GM23338 (cell line): ENCODE data around the gene HDAC10. TPM values are rescaled to one million over a fixed set of nuclear protein-coding genes. Genes with fewer than 3 reads are reported as not detected.

ENCODE experiments used
- ATAC-seq: fragments of 200-7000 bp; cut with Tn5 transposase; 3 replicates; pipeline ENCODE4 v1.9.1; 2020
- DNase-seq: peaks from one replicate; pipeline ENCODE4 v3.0.0-alpha.2; 2015; ENCODE audit warnings: low spot score
- H2AFZ ChIP-seq: fragments of 200-600 bp; sonication (generic); 2 replicates; pipeline ENCODE4 v1.8.0; 2016; ENCODE audit warnings: antibody characterized with exemption, mild to moderate bottlenecking, moderate library complexity
- H3F3A ChIP-seq: fragments of 200-600 bp; sonication (generic); replicated peaks from 2 replicates; pipeline ENCODE4 v1.8.0; 2017; ENCODE audit warnings: antibody characterized with exemption, mixed run types, low read depth
- H3K27ac ChIP-seq: fragments of 200-600 bp; sonication (generic); 2 replicates; pipeline ENCODE4 v1.6.1; 2016; ENCODE audit warnings: low read depth
- H3K27me3 ChIP-seq: fragments of 200-600 bp; sonication (generic); 2 replicates; pipeline ENCODE4 v1.8.0; 2016; ENCODE audit warnings: mild to moderate bottlenecking, mixed run types, moderate library complexity; ENCODE audit not compliant: insufficient read depth
- H3K36me3 ChIP-seq: fragments of 200-600 bp; sonication (generic); 2 replicates; pipeline ENCODE4 v1.8.0; 2016; ENCODE audit warnings: mild to moderate bottlenecking; ENCODE audit not compliant: insufficient read depth
- H3K4me1 ChIP-seq: fragments of 200-600 bp; sonication (generic); 2 replicates; pipeline ENCODE4 v1.8.0; 2016; ENCODE audit warnings: mild to moderate bottlenecking, moderate library complexity; ENCODE audit not compliant: insufficient read depth
- H3K4me2 ChIP-seq: fragments of 200-600 bp; sonication (generic); 2 replicates; pipeline ENCODE4 v1.7.1; 2017; ENCODE audit warnings: mixed run types
- H3K4me3 ChIP-seq: fragments of 200-600 bp; sonication (generic); 2 replicates; pipeline ENCODE4 v1.6.1; 2016; ENCODE audit warnings: mixed run types
- H3K79me2 ChIP-seq: fragments of 200-600 bp; sonication (generic); replicated peaks from 2 replicates; pipeline ENCODE4 v1.8.0; 2017; ENCODE audit warnings: mild to moderate bottlenecking; ENCODE audit not compliant: insufficient read depth
- H3K9me2 ChIP-seq: fragments of 200-600 bp; sonication (generic); 2 replicates; pipeline ENCODE4 v1.8.0; 2017; ENCODE audit not compliant: insufficient read depth
- H4K20me1 ChIP-seq: fragments of 200-600 bp; sonication (generic); replicated peaks from 2 replicates; pipeline ENCODE4 v1.8.0; 2017; ENCODE audit warnings: mild to moderate bottlenecking; ENCODE audit not compliant: insufficient read depth
- H3K27ac Mint-ChIP-seq: 2 replicates; pipeline ENCODE4 v1.8.0; 2020; ENCODE audit warnings: inconsistent platforms, mild to moderate bottlenecking, moderate library complexity, mixed read lengths
- H3K27me3 Mint-ChIP-seq: 3 replicates; pipeline ENCODE4 v1.8.0; 2022; ENCODE audit warnings: low read depth, mild to moderate bottlenecking, moderate library complexity, mixed read lengths, inconsistent platforms; ENCODE audit not compliant: insufficient read depth, poor library complexity
- H3K36me3 Mint-ChIP-seq: 3 replicates; pipeline ENCODE4 v1.8.0; 2021; ENCODE audit warnings: low read depth, mild to moderate bottlenecking, inconsistent platforms, moderate library complexity, mixed read lengths
- H3K4me1 Mint-ChIP-seq: 3 replicates; pipeline ENCODE4 v1.8.0; 2020; ENCODE audit warnings: mild to moderate bottlenecking, inconsistent platforms, mixed read lengths
- H3K4me3 Mint-ChIP-seq: 3 replicates; pipeline ENCODE4 v1.8.0; 2021; ENCODE audit warnings: moderate library complexity, mild to moderate bottlenecking, inconsistent platforms, mixed read lengths
- H3K9me3 Mint-ChIP-seq: 3 replicates; pipeline ENCODE4 v1.8.0; 2020; ENCODE audit warnings: moderate library complexity, mild to moderate bottlenecking, inconsistent platforms, mixed read lengths
- CREB1 ChIP-seq: fragments of 250-450 bp; sonication (Bioruptor Pico); IDR thresholded peaks from 2 replicates; pipeline ENCODE4 v1.5.0; 2020; ENCODE audit warnings: low read depth, mild to moderate bottlenecking, moderate library complexity
- EZH2phosphoT487 ChIP-seq: fragments of 200-600 bp; sonication (generic); IDR thresholded peaks from one replicate; pipeline ENCODE4 v1.8.1; 2018; ENCODE audit warnings: antibody characterized with exemption; ENCODE audit not compliant: unreplicated experiment
- JUNB ChIP-seq: IDR thresholded peaks from one replicate; pipeline ENCODE4 v1.6.1; 2016; ENCODE audit warnings: antibody characterized with exemption; ENCODE audit not compliant: unreplicated experiment
- NANOG ChIP-seq: IDR thresholded peaks from 2 replicates; pipeline ENCODE4 v1.6.1; 2016; ENCODE audit warnings: antibody characterized with exemption, borderline replicate concordance
- STAT1 ChIP-seq: IDR thresholded peaks from one replicate; pipeline ENCODE4 v1.6.1; 2016; ENCODE audit warnings: antibody characterized with exemption; ENCODE audit not compliant: unreplicated experiment
- ZNF114 ChIP-seq: fragments of 250-450 bp; sonication (Bioruptor Pico); IDR thresholded peaks from 2 replicates; pipeline ENCODE4 v1.5.0; 2020; ENCODE audit warnings: mild to moderate bottlenecking, moderate library complexity
- ZNF331 ChIP-seq: fragments of 250-450 bp; sonication (Bioruptor Pico); IDR thresholded peaks from 2 replicates; pipeline ENCODE4 v1.5.0; 2020; ENCODE audit warnings: low read depth, mild to moderate bottlenecking, moderate library complexity
- polyA plus RNA-seq: library from polyadenylated mRNA; unstranded; fragments of >200 nt; fragmentation: Nextera tagmentation; extraction: Ambion mirVana; gene quantifications from 2 replicates; pipeline ENCODE4 v1.2.1, GENCODE V29; 2016
- total RNA-seq: library from RNA; depleted of rRNA; stranded (reverse); fragments of >200 nt; shearing (Covaris generic); gene quantifications from 2 replicates; pipeline ENCODE4 v1.2.3, GENCODE V29; 2014
- TF ChIP-seq, protein P1 (sequence below): fragments of 250-450 bp; sonication (Bioruptor Pico); IDR thresholded peaks from 2 replicates; pipeline ENCODE4 v1.5.0; 2020; ENCODE audit warnings: mild to moderate bottlenecking, moderate library complexity

HDAC10 gene
- total and polyA plus RNA-seq, 2 experiments from 2014 or later = 4.1 to 41.9 TPM

DNA sequence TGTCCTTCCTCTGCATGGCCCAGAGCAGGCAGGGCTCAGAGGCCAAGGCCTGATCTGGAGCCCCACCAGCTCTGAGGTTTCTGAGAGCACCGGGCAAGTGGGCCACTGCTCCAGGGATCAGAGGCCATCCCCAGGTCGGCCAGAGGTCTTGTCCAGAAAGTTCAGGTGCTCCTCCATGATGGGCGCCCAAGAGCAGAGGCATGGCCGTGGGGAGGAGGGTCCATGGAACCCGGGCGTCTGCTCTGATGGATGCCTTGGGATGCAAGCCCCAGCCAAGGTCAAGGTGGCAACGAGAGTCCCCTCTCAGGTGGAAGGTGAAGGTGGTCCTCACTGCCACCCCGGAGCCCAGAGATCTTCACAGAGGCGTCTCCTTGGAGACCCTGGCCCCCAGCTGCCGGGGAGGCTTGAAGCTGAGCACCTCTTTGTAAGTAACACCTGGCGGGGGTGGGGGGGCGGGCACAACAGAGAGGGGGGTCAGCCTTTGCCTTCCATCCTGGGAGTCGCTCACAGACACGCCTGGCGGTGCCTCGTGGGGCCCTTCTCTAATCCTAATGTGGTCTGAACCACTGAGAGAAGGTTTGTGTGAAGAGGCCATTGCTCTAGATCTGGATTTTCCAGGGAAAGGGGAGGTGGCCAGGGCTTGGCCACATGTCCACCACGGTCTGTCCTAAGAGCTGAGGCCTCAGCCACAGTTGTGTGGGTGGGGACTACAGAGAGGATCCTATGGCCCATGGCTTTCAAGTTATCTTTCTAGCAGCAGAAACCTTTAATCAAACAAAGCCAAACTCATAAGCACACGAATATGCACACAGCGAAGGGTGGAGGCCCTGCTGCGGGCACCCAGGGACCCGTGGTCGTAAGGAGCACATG, 2.2 kb upstream of the HDAC10 start:
- H3K4me1 Mint-ChIP-seq = peaks cover 3% of the 10 kb centered on the region; the same call in 2 of the 3 replicates
- no peaks in the 10 kb centered on the region for H3K36me3 Mint-ChIP-seq
- ATAC-seq (no peak), DNase-seq (no peak)
- no peaks in the 10 kb centered on the region for H3K9me3 Mint-ChIP-seq
- Histone ChIP-seq H4K20me1 (peaks cover 3% of the 10 kb centered on the region; the same call in 1 of the 2 replicates), H2AFZ (no peak overlapping the region), H3K36me3 (no peaks in the 10 kb centered on the region), H3K27me3 (no peaks in the 10 kb centered on the region), H3F3A (peaks cover 4% of the 10 kb centered on the region; the same call in 1 of the 2 replicates), H3K9me2 (no peaks in the 10 kb centered on the region), H3K27ac (no peak overlapping the region), H3K4me3 (no peak overlapping the region), H3K79me2 (no peaks in the 10 kb centered on the region), H3K4me1 (no peaks in the 10 kb centered on the region), H3K4me2 (no peak overlapping the region)
- H3K4me3 Mint-ChIP-seq = no peak overlapping the region
- no peak overlapping the region for H3K27ac Mint-ChIP-seq
- H3K27me3 Mint-ChIP-seq = peaks cover 7% of the 10 kb centered on the region
- TF ChIP-seq NANOG = no peak
- TF ChIP-seq, protein P1, sequence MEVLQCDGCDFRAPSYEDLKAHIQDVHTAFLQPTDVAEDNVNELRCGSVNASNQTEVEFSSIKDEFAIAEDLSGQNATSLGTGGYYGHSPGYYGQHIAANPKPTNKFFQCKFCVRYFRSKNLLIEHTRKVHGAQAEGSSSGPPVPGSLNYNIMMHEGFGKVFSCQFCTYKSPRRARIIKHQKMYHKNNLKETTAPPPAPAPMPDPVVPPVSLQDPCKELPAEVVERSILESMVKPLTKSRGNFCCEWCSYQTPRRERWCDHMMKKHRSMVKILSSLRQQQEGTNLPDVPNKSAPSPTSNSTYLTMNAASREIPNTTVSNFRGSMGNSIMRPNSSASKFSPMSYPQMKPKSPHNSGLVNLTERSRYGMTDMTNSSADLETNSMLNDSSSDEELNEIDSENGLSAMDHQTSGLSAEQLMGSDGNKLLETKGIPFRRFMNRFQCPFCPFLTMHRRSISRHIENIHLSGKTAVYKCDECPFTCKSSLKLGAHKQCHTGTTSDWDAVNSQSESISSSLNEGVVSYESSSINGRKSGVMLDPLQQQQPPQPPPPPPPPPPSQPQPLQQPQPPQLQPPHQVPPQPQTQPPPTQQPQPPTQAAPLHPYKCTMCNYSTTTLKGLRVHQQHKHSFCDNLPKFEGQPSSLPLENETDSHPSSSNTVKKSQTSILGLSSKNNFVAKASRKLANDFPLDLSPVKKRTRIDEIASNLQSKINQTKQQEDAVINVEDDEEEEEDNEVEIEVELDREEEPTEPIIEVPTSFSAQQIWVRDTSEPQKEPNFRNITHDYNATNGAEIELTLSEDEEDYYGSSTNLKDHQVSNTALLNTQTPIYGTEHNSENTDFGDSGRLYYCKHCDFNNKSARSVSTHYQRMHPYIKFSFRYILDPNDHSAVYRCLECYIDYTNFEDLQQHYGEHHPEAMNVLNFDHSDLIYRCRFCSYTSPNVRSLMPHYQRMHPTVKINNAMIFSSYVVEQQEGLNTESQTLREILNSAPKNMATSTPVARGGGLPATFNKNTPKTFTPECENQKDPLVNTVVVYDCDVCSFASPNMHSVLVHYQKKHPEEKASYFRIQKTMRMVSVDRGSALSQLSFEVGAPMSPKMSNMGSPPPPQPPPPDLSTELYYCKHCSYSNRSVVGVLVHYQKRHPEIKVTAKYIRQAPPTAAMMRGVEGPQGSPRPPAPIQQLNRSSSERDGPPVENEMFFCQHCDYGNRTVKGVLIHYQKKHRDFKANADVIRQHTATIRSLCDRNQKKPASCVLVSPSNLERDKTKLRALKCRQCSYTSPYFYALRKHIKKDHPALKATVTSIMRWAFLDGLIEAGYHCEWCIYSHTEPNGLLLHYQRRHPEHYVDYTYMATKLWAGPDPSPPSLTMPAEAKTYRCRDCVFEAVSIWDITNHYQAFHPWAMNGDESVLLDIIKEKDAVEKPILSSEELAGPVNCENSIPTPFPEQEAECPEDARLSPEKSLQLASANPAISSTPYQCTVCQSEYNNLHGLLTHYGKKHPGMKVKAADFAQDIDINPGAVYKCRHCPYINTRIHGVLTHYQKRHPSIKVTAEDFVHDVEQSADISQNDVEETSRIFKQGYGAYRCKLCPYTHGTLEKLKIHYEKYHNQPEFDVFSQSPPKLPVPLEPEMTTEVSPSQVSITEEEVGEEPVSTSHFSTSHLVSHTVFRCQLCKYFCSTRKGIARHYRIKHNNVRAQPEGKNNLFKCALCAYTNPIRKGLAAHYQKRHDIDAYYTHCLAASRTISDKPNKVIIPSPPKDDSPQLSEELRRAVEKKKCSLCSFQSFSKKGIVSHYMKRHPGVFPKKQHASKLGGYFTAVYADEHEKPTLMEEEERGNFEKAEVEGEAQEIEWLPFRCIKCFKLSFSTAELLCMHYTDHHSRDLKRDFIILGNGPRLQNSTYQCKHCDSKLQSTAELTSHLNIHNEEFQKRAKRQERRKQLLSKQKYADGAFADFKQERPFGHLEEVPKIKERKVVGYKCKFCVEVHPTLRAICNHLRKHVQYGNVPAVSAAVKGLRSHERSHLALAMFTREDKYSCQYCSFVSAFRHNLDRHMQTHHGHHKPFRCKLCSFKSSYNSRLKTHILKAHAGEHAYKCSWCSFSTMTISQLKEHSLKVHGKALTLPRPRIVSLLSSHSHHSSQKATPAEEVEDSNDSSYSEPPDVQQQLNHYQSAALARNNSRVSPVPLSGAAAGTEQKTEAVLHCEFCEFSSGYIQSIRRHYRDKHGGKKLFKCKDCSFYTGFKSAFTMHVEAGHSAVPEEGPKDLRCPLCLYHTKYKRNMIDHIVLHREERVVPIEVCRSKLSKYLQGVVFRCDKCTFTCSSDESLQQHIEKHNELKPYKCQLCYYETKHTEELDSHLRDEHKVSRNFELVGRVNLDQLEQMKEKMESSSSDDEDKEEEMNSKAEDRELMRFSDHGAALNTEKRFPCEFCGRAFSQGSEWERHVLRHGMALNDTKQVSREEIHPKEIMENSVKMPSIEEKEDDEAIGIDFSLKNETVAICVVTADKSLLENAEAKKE (CRISPR knock-in tag) = no peak
- no peak for TF ChIP-seq EZH2phosphoT487
- TF ChIP-seq JUNB = no peak
- TF ChIP-seq ZNF114 (CRISPR knock-in tag) = no peak
- TF ChIP-seq CREB1 (CRISPR knock-in tag) = no peak
- TF ChIP-seq ZNF331 (CRISPR knock-in tag) = no peak
- no peak for TF ChIP-seq STAT1
